Coronary artery (tissue), 2 donors: ENCODE data around the gene HACD2.

Source experiments
- DNase-seq: peaks from one replicate; pipeline ENCODE4 v3.0.0-alpha.2; 2017; ENCODE audit warnings: low spot score
- H3K27ac ChIP-seq, 2 donors: fragments of 200-600 bp; sonication (generic); one replicate each; pipeline ENCODE4 v1.5.1; 2016 to 2019
- H3K4me3 ChIP-seq: fragments of 200-600 bp; sonication (generic); 2 replicates; pipeline ENCODE4 v1.5.1; 2016; ENCODE audit warnings: mild to moderate bottlenecking, moderate library complexity
- CTCF ChIP-seq: fragments of 200-600 bp; sonication (generic); IDR thresholded peaks from one replicate; pipeline ENCODE4 v1.5.1; 2019; ENCODE audit warnings: antibody characterized with exemption

HACD2 gene

GRCh38 chr3:123584988-123585937, at the start of gene HACD2:
HACD2 (minus strand) TSS chr3:123585053; CDS start chr3:123585027, 26 bp downstream.
- DNase-seq, result peak; percentile 97
- TF ChIP-seq CTCF, result no peak
- Histone ChIP-seq H3K4me3 (peak within 1 kb of the TSS; percentile 100), H3K27ac (peak within 1 kb of the TSS; percentile 82 to 98)

GRCh38 chr3:123634149-123635051, 49.5 kb upstream of the HACD2 start:
- Histone ChIP-seq H3K27ac (peak overlapping the region; percentile 44 to 66), H3K4me3 (peak overlapping the region; percentile 3)
- no peak for DNase-seq
- no peak for TF ChIP-seq CTCF

- Histone ChIP-seq H3K4me3 (no peak overlapping the region), H3K27ac (peak overlapping the region in 1 of 2 donors; percentile 66)
- DNase-seq, result no peak
- no peak for TF ChIP-seq CTCF
These were observed 48.7 kb upstream of the HACD2 start for GRCh38 chr3:123633530-123633929.

- Histone ChIP-seq H3K27ac (peak overlapping the region; percentile 14 to 66), H3K4me3 (no peak overlapping the region)
- peak; percentile 67 for DNase-seq
- TF ChIP-seq CTCF, result no peak
These were observed 47.4 kb upstream of the HACD2 start for GRCh38 chr3:123632161-123632655.

- TF ChIP-seq CTCF, result no peak
- DNase-seq, result no peak
- no peak overlapping the region for H3K4me3 ChIP-seq
- H3K27ac ChIP-seq, result peak overlapping the region in 1 of 2 donors; percentile 63
These were observed 44.8 kb upstream of the HACD2 start for GRCh38 chr3:123629747-123630047.

- H3K27ac ChIP-seq, result peak overlapping the region; percentile 27 to 63
- TF ChIP-seq CTCF, result no peak
- DNase-seq, result peak; percentile 57
- H3K4me3 ChIP-seq, result no peak overlapping the region
These were observed 44.3 kb upstream of the HACD2 start for GRCh38 chr3:123628996-123629746.
